Choroid plexus epithelial cell (primary cell): Measurements from ENCODE around the gene C9orf78.

Source experiments
- DNase-seq: peaks from one replicate; pipeline ENCODE4 v3.0.0-alpha.2; 2010; ENCODE audit warnings: low read depth
- H3K4me3 ChIP-seq: 2 replicates; pipeline ENCODE4 v1.5.1; 2011; ENCODE audit warnings: low read depth, mild to moderate bottlenecking, control low read depth, low read length, moderate library complexity
- TF ChIP-seq, protein P1 (sequence below): conservative IDR thresholded peaks from 2 replicates; pipeline ENCODE4 v1.5.1; 2011; ENCODE audit warnings: low read depth, mild to moderate bottlenecking, control low read depth, inconsistent platforms, low read length, moderate library complexity

Gene C9orf78

DNA sequence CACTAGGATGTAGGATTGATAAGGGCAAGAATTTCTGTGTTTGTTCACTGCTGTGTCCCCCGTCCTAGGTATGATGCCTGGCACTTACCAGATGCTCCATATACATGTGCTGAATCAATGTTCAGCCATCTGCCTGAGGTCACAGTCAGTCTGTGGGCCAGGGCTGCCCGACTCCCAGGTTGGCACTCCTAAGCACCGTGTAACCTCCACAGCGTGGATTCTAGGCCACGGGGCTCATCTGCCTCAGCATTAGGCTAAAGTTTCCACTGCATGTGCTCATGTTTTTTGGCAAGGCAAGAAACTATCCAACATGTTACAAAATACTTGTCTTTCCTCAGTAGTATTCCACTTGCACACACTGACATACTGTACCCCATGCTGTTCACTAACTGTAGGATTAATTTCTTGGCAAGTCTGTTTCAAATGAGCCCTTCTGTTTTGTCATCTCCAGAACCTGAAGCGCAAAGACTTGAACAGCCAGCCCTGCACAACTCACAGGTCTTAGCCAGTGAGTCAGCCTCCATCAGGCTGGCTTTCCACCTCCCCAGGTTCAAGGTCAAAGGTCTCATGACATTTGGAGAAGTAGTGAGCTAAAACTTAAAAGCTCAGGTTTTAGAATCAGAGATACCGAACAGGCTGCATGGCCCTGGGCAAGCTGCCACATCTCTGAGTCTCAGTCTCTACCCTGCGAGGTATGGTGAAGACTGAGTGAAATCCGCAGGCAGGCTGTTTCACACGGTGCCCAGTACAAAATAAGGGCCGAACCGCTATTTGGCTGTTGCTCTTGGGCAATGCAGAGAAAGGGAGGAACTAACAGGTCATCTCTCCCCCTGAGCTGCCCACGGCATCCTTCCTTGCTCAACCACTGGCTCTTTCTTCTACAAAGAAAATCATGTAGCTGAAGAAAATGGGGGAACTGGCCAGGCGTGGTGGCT is 18.3 kb downstream of the C9orf78 start:
- TF ChIP-seq, protein P1, sequence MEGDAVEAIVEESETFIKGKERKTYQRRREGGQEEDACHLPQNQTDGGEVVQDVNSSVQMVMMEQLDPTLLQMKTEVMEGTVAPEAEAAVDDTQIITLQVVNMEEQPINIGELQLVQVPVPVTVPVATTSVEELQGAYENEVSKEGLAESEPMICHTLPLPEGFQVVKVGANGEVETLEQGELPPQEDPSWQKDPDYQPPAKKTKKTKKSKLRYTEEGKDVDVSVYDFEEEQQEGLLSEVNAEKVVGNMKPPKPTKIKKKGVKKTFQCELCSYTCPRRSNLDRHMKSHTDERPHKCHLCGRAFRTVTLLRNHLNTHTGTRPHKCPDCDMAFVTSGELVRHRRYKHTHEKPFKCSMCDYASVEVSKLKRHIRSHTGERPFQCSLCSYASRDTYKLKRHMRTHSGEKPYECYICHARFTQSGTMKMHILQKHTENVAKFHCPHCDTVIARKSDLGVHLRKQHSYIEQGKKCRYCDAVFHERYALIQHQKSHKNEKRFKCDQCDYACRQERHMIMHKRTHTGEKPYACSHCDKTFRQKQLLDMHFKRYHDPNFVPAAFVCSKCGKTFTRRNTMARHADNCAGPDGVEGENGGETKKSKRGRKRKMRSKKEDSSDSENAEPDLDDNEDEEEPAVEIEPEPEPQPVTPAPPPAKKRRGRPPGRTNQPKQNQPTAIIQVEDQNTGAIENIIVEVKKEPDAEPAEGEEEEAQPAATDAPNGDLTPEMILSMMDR = no peak
- H3K4me3 ChIP-seq = no peak overlapping the region
- no peak for DNase-seq

DNA sequence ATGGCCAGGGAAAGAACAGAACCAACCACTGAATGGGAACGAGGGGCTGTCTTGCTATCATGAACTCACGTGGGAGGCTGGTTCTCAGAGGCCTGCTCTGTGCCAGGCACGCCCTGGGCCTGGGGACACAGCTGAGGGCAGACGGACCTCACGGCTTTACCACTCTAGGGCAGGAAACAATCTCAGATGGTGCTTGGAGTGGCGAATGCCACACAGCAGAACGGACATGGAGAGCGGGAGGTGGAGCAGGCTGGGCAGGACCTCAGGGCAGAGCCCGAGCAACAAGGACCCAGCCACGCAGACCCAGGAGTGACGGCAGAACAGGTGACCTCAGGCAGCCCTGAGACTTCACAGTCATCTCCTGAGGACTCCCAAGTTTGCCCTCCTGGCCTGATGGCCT is 19.8 kb downstream of the C9orf78 start:
- no peak overlapping the region for H3K4me3 ChIP-seq
- no peak for DNase-seq
- TF ChIP-seq, protein P1 = no peak

DNA sequence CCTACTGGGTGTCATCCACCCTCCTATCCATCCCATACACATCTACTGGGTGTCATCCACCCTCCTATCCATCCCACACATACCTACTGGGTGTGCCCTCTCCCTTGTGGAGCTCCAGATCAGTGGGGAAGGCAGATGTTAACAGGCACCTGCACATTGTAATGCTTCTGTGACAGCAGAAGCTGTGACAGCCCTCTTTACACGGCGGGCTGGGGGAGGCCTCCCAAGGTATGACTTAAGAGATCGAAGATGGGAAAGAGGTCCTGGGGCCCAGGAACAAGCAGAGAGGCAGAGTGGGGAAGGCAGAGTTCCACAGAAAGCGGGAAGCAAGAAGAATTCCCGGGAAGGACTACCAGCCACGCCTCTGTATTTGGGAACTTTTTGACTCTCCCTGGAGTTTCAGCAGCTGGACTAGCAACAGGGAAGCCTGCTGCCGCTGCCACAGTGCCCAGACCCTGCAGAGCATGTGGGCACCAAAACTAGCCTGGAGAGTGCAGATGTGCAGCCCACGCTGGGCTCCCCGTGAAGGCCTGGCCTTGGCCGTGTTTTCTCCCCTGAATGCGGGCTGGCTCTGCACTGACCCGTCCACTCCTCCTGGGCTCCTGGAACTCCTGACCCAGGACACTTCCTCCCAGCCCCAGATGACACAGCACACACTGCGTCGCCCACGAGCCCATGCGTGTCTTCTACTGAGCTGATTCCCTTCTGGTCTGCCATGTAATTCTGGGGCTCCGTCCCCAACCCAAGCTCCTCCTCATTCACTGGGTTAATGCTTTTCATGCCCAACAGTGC is 20.4 kb downstream of the C9orf78 start:
- no peak overlapping the region for H3K4me3 ChIP-seq

DNA sequence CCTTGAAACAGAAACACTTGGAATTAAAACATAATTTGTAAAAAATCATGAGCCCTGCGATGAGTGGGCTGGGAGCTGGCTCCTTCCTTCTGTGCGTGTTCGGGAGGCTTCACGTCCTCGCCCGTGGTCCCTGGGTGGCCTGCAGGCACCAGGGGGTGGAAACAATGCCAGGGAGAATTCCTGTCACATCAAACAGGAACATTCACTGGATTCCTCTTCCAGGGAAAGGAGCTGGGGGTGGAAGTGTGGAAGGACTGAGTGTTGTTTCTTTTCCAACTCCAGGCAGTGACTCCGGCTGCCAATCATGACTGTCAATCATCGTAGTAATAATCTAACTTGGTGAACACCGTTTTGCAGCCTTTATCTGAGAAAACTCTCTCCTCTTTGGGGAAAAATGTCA is 21.4 kb downstream of the C9orf78 start:
- H3K4me3 ChIP-seq = no peak overlapping the region
- DNase-seq = no peak
- TF ChIP-seq, protein P1 = no peak

More for the DNA sequence above, 20.4 kb downstream of the C9orf78 start:
- TF ChIP-seq, protein P1 = no peak
- DNase-seq = no peak

DNA sequence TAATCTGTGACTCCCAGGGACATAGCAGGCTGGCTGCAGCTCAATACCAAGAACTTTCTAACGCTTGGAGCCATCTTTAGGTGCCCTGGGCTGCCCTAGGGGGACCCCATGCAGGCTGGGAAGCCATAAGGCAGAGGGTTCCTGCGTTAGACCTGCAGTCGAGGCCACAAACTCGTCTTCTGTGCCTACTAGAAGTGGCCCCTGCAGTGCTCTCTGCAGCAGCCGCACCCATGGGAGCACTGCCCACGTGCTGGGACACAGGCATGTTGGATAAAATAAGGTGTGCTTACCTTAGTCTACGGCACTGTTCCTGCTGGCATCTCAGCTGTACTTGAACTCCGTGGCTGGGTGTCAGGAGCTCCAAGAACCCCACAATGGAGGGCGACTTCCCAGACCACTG is 22.7 kb downstream of the C9orf78 start:
- TF ChIP-seq, protein P1 = no peak
- no peak overlapping the region for H3K4me3 ChIP-seq
- DNase-seq = no peak

DNA sequence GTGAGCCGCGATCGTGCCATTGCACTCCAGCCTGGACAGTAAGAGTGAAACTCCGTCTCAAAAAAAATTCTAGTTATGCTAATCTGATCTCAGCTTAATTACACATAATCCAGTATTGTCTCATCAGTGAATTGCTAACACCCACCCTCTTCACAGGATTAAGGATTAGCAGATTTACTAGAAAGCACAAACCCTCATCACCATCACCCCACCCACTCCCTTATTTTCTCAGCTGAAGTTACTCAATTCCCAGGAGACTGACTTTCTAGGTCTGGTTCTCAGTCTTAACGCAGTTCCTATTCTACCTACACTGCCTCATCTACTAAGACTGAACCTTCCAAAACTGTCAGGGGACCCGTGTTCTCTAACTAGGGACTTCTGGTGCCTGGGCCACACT is 23.1 kb downstream of the C9orf78 start:
- DNase-seq = peak; percentile 27
- TF ChIP-seq, protein P1 = no peak
- H3K4me3 ChIP-seq = no peak overlapping the region
